Measurements from ENCODE around the gene MAST3. TPM values are rescaled to one million over a fixed set of nuclear protein-coding genes. Genes with fewer than 3 reads are reported as not detected.

The MAST3 gene
- total RNA-seq, 1 donor from 2014 or later: 4.6 TPM

DNA sequence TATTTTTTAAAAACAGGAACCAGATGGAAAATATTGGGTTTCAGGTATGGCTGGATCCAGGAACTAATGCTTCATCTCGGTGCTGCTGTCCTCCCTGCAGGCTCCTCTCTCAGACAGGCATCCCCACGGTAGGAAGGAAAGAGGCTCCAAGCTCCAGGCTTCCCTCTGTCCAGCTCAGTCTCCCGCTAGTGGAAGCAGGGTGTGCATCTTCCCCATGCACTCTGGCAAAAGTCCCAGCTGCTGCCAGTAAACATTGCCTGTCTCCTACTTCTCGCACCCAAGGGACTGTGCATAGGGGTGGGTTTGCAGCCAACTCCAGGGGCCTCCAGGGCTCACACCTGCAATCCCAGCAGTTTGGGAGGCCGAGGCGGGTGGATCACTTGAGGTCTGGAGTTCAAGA is 40.0 kb upstream of the MAST3 start:
- H3K4me3 ChIP-seq (ENCODE audit: low read depth, low read length): no peak overlapping the region
- H3K27me3 ChIP-seq (ENCODE audit: control insufficient read depth, insufficient read depth, low read length): peaks cover 5% of the 10 kb centered on the region
- DNase-seq (ENCODE audit: low read depth): no peak
- TF ChIP-seq, protein P1, sequence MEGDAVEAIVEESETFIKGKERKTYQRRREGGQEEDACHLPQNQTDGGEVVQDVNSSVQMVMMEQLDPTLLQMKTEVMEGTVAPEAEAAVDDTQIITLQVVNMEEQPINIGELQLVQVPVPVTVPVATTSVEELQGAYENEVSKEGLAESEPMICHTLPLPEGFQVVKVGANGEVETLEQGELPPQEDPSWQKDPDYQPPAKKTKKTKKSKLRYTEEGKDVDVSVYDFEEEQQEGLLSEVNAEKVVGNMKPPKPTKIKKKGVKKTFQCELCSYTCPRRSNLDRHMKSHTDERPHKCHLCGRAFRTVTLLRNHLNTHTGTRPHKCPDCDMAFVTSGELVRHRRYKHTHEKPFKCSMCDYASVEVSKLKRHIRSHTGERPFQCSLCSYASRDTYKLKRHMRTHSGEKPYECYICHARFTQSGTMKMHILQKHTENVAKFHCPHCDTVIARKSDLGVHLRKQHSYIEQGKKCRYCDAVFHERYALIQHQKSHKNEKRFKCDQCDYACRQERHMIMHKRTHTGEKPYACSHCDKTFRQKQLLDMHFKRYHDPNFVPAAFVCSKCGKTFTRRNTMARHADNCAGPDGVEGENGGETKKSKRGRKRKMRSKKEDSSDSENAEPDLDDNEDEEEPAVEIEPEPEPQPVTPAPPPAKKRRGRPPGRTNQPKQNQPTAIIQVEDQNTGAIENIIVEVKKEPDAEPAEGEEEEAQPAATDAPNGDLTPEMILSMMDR (IDR thresholded peaks at IDR 0.05; ENCODE audit: insufficient read depth, low read length, poor library complexity, severe bottlenecking): no peak
- H3K36me3 ChIP-seq (ENCODE audit: control insufficient read depth, insufficient read depth, low read length): no peaks in the 10 kb centered on the region

DNA sequence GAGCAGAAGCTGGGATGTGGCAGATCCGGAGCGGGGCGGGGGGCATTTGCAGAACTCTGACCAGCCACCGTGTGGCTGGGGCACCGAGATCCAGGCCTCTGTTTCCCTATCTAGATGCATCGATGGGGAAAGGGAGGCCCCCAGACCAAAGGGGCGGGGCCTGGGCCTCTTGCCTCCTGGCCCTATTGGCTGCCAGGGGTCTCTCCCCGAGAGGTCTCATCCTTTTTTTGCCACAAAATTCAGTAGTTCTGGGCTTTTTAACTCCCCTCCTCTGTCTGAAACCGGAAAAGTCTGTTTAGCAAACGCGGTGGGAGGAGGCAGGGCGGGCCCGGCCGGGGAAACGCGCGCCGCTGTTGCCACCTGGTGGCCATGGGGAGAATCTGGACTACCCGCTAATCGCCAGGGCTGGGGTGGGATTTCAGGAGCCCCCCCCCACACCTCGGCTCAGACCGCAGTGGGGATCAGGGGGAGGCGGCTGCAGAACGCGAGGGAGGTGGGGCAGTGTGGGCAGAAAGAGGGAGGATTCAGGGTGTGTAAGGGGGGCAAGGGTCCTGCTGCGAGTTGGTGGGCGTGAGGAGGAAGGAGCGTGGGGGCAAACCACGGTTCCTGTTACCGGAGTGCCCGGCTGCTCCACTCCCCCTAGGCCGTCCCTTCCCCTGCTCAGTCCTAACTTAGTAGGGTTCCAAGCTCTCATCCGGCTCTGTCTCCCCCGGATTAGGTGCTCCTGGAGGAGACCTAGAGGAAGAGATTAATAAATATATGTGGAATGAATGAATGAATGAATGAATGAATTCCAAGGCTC is 39.2 kb upstream of the MAST3 start:
- Histone ChIP-seq H3K36me3 (ENCODE audit: control insufficient read depth, insufficient read depth, low read length) (no peaks in the 10 kb centered on the region), H3K27me3 (ENCODE audit: control insufficient read depth, insufficient read depth, low read length) (peaks cover 5% of the 10 kb centered on the region), H3K4me3 (ENCODE audit: low read depth, low read length) (no peak overlapping the region)
- TF ChIP-seq, protein P1 (IDR thresholded peaks at IDR 0.05; ENCODE audit: insufficient read depth, low read length, poor library complexity, severe bottlenecking): peak; percentile 90
- DNase-seq (ENCODE audit: low read depth): no peak

DNA sequence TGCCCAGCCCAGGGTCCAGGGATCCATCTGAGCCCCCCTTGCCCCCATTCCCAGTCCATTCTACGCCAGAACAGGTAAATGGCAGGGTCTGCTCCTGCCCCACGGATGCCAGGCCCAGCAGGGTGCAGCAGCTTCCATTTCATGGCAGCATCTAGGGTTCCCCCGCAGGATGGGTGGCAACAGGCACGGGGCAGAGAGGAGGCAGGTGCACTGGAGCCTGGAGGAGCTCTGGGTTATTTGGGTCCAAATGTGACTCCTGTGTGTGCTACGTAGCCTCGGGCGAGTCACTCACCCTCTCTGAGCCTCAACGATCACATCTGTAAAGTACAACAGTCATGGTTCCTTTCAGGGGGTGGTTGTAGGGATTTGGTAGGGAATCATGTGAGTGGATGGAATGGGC is 38.3 kb upstream of the MAST3 start:
- TF ChIP-seq, protein P1 (IDR thresholded peaks at IDR 0.05; ENCODE audit: insufficient read depth, low read length, poor library complexity, severe bottlenecking): no peak
- DNase-seq (ENCODE audit: low read depth): no peak
- Histone ChIP-seq H3K4me3 (ENCODE audit: low read depth, low read length) (no peak overlapping the region), H3K36me3 (ENCODE audit: control insufficient read depth, insufficient read depth, low read length) (no peaks in the 10 kb centered on the region), H3K27me3 (ENCODE audit: control insufficient read depth, insufficient read depth, low read length) (peaks cover 5% of the 10 kb centered on the region)

GRCh38 chr19:18059902-18060301 is 37.7 kb upstream of the MAST3 start:
- no peak for DNase-seq (ENCODE audit: low read depth)
- Histone ChIP-seq H3K27me3 (ENCODE audit: control insufficient read depth, insufficient read depth, low read length) (peaks cover 5% of the 10 kb centered on the region), H3K4me3 (ENCODE audit: low read depth, low read length) (no peak overlapping the region)

GRCh38 chr19:18060472-18060871 is 37.1 kb upstream of the MAST3 start:
- TF ChIP-seq, protein P1 (IDR thresholded peaks at IDR 0.05; ENCODE audit: insufficient read depth, low read length, poor library complexity, severe bottlenecking): no peak
- Histone ChIP-seq H3K36me3 (ENCODE audit: control insufficient read depth, insufficient read depth, low read length) (no peaks in the 10 kb centered on the region), H3K27me3 (ENCODE audit: control insufficient read depth, insufficient read depth, low read length) (peaks cover 5% of the 10 kb centered on the region), H3K4me3 (ENCODE audit: low read depth, low read length) (no peak overlapping the region)
- DNase-seq (ENCODE audit: low read depth): no peak

More at GRCh38 chr19:18059902-18060301, 37.7 kb upstream of the MAST3 start:
- TF ChIP-seq, protein P1 (IDR thresholded peaks at IDR 0.05; ENCODE audit: insufficient read depth, low read length, poor library complexity, severe bottlenecking): no peak
- no peaks in the 10 kb centered on the region for H3K36me3 ChIP-seq (ENCODE audit: control insufficient read depth, insufficient read depth, low read length)

GRCh38 chr19:18062028-18062427 is 35.5 kb upstream of the MAST3 start:
- TF ChIP-seq, protein P1 (IDR thresholded peaks at IDR 0.05; ENCODE audit: insufficient read depth, low read length, poor library complexity, severe bottlenecking): no peak
- Histone ChIP-seq H3K27me3 (ENCODE audit: control insufficient read depth, insufficient read depth, low read length) (peaks cover 5% of the 10 kb centered on the region), H3K36me3 (ENCODE audit: control insufficient read depth, insufficient read depth, low read length) (no peaks in the 10 kb centered on the region), H3K4me3 (ENCODE audit: low read depth, low read length) (no peak overlapping the region)
- DNase-seq (ENCODE audit: low read depth): no peak
